ENCODE measurements around the gene EPC1. TPM values are rescaled to one million over a fixed set of nuclear protein-coding genes. Genes with fewer than 3 reads are reported as not detected.

Gene EPC1
- total RNA-seq, 1 donor from 2014 or later: 36.0 TPM

- Histone ChIP-seq H3K9me3 (no peaks in the 10 kb centered on the region), H3K4me3 (no peak overlapping the region), H3K27ac (no peak overlapping the region), H3K27me3 (no peaks in the 10 kb centered on the region), H3K4me1 (peaks cover 20% of the 10 kb centered on the region), H3K36me3 (peaks cover 58% of the 10 kb centered on the region)
- TF ChIP-seq CTCF (IDR thresholded peaks at IDR 0.05): no peak
- no peak for DNase-seq
- ATAC-seq: no peak
- intact Hi-C loops (cut with DNase I): no loop called here
Measured at GRCh38 chr10:32293581-32293980, 53.4 kb downstream of the EPC1 start.

- ATAC-seq: peak; percentile 61
- Histone ChIP-seq H3K4me3 (no peak overlapping the region), H3K4me1 (no peaks in the 10 kb centered on the region), H3K27me3 (no peaks in the 10 kb centered on the region), H3K9me3 (no peaks in the 10 kb centered on the region), H3K36me3 (peaks cover 51% of the 10 kb centered on the region), H3K27ac (no peak overlapping the region)
- intact Hi-C loops (cut with DNase I): no loop called here
- TF ChIP-seq CTCF (IDR thresholded peaks at IDR 0.05): no peak
- no peak for DNase-seq
Measured at GRCh38 chr10:32279795-32280194, 67.2 kb downstream of the EPC1 start.

- no peaks in the 10 kb centered on the region for H3K9me3 ChIP-seq
- H3K27ac ChIP-seq: no peak overlapping the region
- H3K4me1 ChIP-seq: peaks cover 12% of the 10 kb centered on the region
- ATAC-seq (no peak), DNase-seq (no peak)
- intact Hi-C loops (cut with DNase I): no loop called here
- H3K27me3 ChIP-seq: no peaks in the 10 kb centered on the region
- no peak for TF ChIP-seq CTCF (IDR thresholded peaks at IDR 0.05)
- no peak overlapping the region for H3K4me3 ChIP-seq
- peaks cover 55% of the 10 kb centered on the region for H3K36me3 ChIP-seq
Measured at GRCh38 chr10:32273336-32273735, 73.6 kb downstream of the EPC1 start.

- DNase-seq (no peak), ATAC-seq (no peak)
- peaks cover 12% of the 10 kb centered on the region for H3K4me1 ChIP-seq
- no peaks in the 10 kb centered on the region for H3K9me3 ChIP-seq
- no peak overlapping the region for H3K27ac ChIP-seq
- peaks cover 71% of the 10 kb centered on the region for H3K36me3 ChIP-seq
- TF ChIP-seq CTCF (IDR thresholded peaks at IDR 0.05): no peak
- no peak overlapping the region for H3K4me3 ChIP-seq
- intact Hi-C loops (cut with DNase I): no loop called here
- no peaks in the 10 kb centered on the region for H3K27me3 ChIP-seq
Measured at GRCh38 chr10:32271617-32272016, 75.3 kb downstream of the EPC1 start.

- H3K36me3 ChIP-seq: peaks cover 71% of the 10 kb centered on the region
- H3K4me3 ChIP-seq: no peak overlapping the region
- H3K27me3 ChIP-seq: no peaks in the 10 kb centered on the region
- TF ChIP-seq CTCF (IDR thresholded peaks at IDR 0.05): no peak
- H3K27ac ChIP-seq: no peak overlapping the region
- H3K9me3 ChIP-seq: no peaks in the 10 kb centered on the region
- peaks cover 12% of the 10 kb centered on the region for H3K4me1 ChIP-seq
- DNase-seq (no peak), ATAC-seq (no peak)
- intact Hi-C loops (cut with DNase I): loop anchor here (10.0 kb wide), 1 partner anchor 65 kb away; no protein-coding TSS in a partner anchor
Measured at GRCh38 chr10:32269343-32270100, 77.4 kb downstream of the EPC1 start.

Measured in upper lobe of right lung (tissue), 1 donor.